ENCODE results near the gene GBX1.

The GBX1 gene

DNA sequence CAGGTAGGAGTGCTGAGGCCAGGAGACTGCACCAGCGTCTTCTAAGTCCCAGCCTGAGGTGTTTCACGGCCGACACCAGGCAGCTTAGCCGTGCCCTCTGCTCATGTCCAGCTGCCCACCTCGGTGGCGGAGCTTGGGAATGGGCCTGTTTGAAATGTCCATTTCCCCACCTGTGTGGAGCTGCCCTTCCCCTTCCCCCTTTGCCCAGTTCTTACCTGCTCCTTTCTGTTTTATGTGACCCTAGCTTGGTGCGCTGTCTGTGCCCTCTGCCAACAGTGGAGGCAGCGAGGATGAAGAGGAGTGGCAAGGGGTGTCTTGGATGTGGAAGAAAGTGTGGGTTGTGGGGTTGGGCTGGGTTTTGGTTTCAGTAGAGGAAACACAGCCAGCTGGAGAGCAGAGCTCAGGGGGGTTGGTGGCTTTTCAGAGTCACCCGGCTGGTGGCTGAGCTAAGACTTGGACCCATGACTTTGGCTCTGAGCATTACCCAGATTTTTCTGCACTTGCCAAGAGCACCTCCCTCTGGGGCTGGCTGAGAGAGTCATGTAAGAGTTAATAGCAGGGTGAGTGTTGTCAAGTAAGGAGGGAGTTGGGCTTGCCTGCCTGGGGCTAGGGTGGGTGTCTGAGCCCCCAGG, 37.4 kb downstream of the GBX1 start:
- H3K4me3 ChIP-seq (ENCODE audit: low read length, poor library complexity, severe bottlenecking): no peak overlapping the region
- TF ChIP-seq EZH2phosphoT487 (IDR thresholded peaks at IDR 0.05; ENCODE audit: borderline replicate concordance): no peak
- TF ChIP-seq, protein P1, sequence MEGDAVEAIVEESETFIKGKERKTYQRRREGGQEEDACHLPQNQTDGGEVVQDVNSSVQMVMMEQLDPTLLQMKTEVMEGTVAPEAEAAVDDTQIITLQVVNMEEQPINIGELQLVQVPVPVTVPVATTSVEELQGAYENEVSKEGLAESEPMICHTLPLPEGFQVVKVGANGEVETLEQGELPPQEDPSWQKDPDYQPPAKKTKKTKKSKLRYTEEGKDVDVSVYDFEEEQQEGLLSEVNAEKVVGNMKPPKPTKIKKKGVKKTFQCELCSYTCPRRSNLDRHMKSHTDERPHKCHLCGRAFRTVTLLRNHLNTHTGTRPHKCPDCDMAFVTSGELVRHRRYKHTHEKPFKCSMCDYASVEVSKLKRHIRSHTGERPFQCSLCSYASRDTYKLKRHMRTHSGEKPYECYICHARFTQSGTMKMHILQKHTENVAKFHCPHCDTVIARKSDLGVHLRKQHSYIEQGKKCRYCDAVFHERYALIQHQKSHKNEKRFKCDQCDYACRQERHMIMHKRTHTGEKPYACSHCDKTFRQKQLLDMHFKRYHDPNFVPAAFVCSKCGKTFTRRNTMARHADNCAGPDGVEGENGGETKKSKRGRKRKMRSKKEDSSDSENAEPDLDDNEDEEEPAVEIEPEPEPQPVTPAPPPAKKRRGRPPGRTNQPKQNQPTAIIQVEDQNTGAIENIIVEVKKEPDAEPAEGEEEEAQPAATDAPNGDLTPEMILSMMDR (conservative IDR thresholded peaks at IDR 0.05; ENCODE audit: low read length): no peak
- H2AFZ ChIP-seq (ENCODE audit: low read length): no peak overlapping the region
- H3K27me3 ChIP-seq (ENCODE audit: insufficient read depth, low read length, poor library complexity, severe bottlenecking): no peaks in the 10 kb centered on the region
- no peak overlapping the region for H3K4me2 ChIP-seq (ENCODE audit: low read depth, low read length, poor library complexity, severe bottlenecking)
- no peaks in the 10 kb centered on the region for H3K4me1 ChIP-seq (ENCODE audit: insufficient read depth, low read length, poor library complexity, severe bottlenecking)
- no peaks in the 10 kb centered on the region for H3K9me2 ChIP-seq (replicated peaks; ENCODE audit: low read depth, low read length)
- H3K9ac ChIP-seq (ENCODE audit: low read depth, low read length, poor library complexity, severe bottlenecking): no peak overlapping the region
- H3K9me3 ChIP-seq (ENCODE audit: insufficient read depth, low read depth, low read length): no peaks in the 10 kb centered on the region
- H4K20me1 ChIP-seq (ENCODE audit: insufficient read depth, low read length, poor library complexity, severe bottlenecking): no peaks in the 10 kb centered on the region
- H3K79me2 ChIP-seq (ENCODE audit: insufficient read depth, low read length): no peaks in the 10 kb centered on the region
- H3F3A ChIP-seq (ENCODE audit: low read depth): no peaks in the 10 kb centered on the region
- peaks cover 44% of the 10 kb centered on the region; the same call in 1 of the 2 replicates for H3K36me3 ChIP-seq (ENCODE audit: insufficient read depth, low read length)

DNA sequence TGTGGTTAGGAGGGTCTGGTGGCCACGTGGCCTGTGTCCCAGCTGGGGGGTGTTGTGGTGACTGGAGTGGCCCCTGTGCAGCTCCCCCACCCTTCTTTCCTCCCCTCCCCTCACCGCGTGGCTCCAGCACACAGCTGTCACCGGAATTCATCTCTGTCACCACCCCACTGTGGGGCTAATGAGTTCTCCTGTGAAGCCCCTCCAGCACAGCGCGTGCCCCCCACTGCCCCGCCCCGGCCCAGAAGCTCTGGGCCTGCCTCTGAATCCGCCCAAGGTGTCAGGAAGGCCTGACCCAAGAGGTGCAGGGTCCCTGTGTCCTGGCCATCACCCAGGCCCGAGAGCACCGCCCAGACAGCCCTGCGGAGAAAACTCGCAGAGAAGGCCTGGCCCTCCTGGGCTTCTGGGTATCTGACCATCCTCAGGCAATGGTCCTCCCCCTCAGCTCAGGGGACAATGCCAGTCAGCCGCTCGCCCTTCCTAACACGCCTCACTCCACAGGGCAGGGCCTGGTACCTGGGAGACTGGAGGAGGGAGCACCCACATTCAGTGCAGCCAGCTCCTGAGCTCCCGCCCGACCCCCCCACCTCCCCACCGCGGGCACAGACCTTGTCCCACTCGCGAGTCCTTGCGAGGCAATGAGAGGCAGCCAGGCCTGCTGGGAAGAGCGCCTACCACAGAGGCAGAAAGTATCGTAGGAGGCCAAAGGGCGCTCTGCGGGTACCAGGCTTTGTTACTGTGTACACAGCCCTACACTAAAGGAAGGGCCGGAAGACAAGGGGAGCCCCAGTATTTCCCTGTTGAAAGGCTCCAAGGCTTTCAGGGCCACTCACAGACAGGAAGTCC, 38.2 kb downstream of the GBX1 start:
- H3K4me1 ChIP-seq (ENCODE audit: insufficient read depth, low read length, poor library complexity, severe bottlenecking): no peaks in the 10 kb centered on the region
- TF ChIP-seq EZH2phosphoT487 (IDR thresholded peaks at IDR 0.05; ENCODE audit: borderline replicate concordance): no peak
- TF ChIP-seq, protein P1 (conservative IDR thresholded peaks at IDR 0.05; ENCODE audit: low read length): no peak
- no peaks in the 10 kb centered on the region for H3K9me2 ChIP-seq (replicated peaks; ENCODE audit: low read depth, low read length)
- H3K79me2 ChIP-seq (ENCODE audit: insufficient read depth, low read length): no peaks in the 10 kb centered on the region
- H3K27me3 ChIP-seq (ENCODE audit: insufficient read depth, low read length, poor library complexity, severe bottlenecking): no peaks in the 10 kb centered on the region
- H4K20me1 ChIP-seq (ENCODE audit: insufficient read depth, low read length, poor library complexity, severe bottlenecking): no peaks in the 10 kb centered on the region
- H3K36me3 ChIP-seq (ENCODE audit: insufficient read depth, low read length): peaks cover 43% of the 10 kb centered on the region; the same call in 1 of the 2 replicates
- H3K4me2 ChIP-seq (ENCODE audit: low read depth, low read length, poor library complexity, severe bottlenecking): no peak overlapping the region
- no peaks in the 10 kb centered on the region for H3K9me3 ChIP-seq (ENCODE audit: insufficient read depth, low read depth, low read length)
- no peak overlapping the region for H2AFZ ChIP-seq (ENCODE audit: low read length)
- no peak overlapping the region for H3K9ac ChIP-seq (ENCODE audit: low read depth, low read length, poor library complexity, severe bottlenecking)
- no peaks in the 10 kb centered on the region for H3F3A ChIP-seq (ENCODE audit: low read depth)
- H3K4me3 ChIP-seq (ENCODE audit: low read length, poor library complexity, severe bottlenecking): no peak overlapping the region

DNA sequence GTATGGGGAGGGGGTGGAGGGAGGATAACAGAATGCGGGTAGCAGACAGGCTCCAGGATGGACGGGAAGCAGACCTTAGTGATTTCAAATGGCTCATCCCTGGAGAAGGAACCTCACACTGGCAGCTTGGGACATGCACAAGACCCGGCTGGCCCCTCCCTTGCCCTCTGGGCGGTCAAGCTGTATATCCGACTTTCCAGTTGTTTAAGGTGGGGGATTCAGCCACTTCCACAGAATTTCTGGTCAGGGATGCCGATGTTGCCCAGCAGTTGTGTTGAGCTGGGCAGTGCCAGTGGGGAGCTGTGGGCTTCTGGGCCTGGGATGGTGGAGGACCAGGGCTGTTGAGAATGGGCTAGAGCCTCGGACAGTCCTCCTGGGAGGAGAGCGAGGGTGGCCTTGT, 38.8 kb downstream of the GBX1 start:
- H3K9me2 ChIP-seq (replicated peaks; ENCODE audit: low read depth, low read length): no peaks in the 10 kb centered on the region
- no peak for TF ChIP-seq EZH2phosphoT487 (IDR thresholded peaks at IDR 0.05; ENCODE audit: borderline replicate concordance)
- TF ChIP-seq, protein P1 (conservative IDR thresholded peaks at IDR 0.05; ENCODE audit: low read length): no peak
- H3K4me3 ChIP-seq (ENCODE audit: low read length, poor library complexity, severe bottlenecking): no peak overlapping the region
- H3F3A ChIP-seq (ENCODE audit: low read depth): no peaks in the 10 kb centered on the region
- no peak overlapping the region for H3K9ac ChIP-seq (ENCODE audit: low read depth, low read length, poor library complexity, severe bottlenecking)
- H3K9me3 ChIP-seq (ENCODE audit: insufficient read depth, low read depth, low read length): no peaks in the 10 kb centered on the region
- H3K4me1 ChIP-seq (ENCODE audit: insufficient read depth, low read length, poor library complexity, severe bottlenecking): no peaks in the 10 kb centered on the region
- no peaks in the 10 kb centered on the region for H4K20me1 ChIP-seq (ENCODE audit: insufficient read depth, low read length, poor library complexity, severe bottlenecking)
- H3K27me3 ChIP-seq (ENCODE audit: insufficient read depth, low read length, poor library complexity, severe bottlenecking): no peaks in the 10 kb centered on the region
- H3K79me2 ChIP-seq (ENCODE audit: insufficient read depth, low read length): no peaks in the 10 kb centered on the region
- no peak overlapping the region for H3K4me2 ChIP-seq (ENCODE audit: low read depth, low read length, poor library complexity, severe bottlenecking)
- no peak overlapping the region for H2AFZ ChIP-seq (ENCODE audit: low read length)
- peaks cover 38% of the 10 kb centered on the region; the same call in 1 of the 2 replicates for H3K36me3 ChIP-seq (ENCODE audit: insufficient read depth, low read length)

All from Loucy (cell line).